ENCODE measurements around the gene FNDC3B. TPM values are rescaled to one million over a fixed set of nuclear protein-coding genes. Genes with fewer than 3 reads are reported as not detected.

The FNDC3B gene
- total and polyA plus RNA-seq, 10 donors, result 3.1 to 149 (median 103) TPM

- Histone ChIP-seq H3K36me3 (peaks cover 0 to 35% (median 10%) of the 10 kb centered on the region in 6 donors), H3K4me3 (no peak overlapping the region), H3K27ac (no peak overlapping the region), H3K9me3 (no peaks in the 10 kb centered on the region), H3K27me3 (replicated peaks in 1 of 7) (no peaks in the 10 kb centered on the region), H3K4me1 (no peaks in the 10 kb centered on the region)
- TF ChIP-seq POLR2AphosphoS5 (IDR thresholded peaks at IDR 0.05), result no peak
- no peak for TF ChIP-seq POLR2A (IDR thresholded peaks at IDR 0.05)
- WGBS, 5 donors, result 90 to 99% (median 97%) methylated on average over 2 of the region's 2 CpGs
- intact Hi-C loops (cut with DNase I; ENCODE audit: low total_unique reads), result no loop called here
- DNase-seq, result no peak
These were observed 355.3 kb downstream of the FNDC3B start for GRCh38 chr3:172394692-172395091.

GRCh38 chr3:172396400-172396799 lies 357.0 kb downstream of the FNDC3B start:
- Histone ChIP-seq H3K27me3 (replicated peaks in 1 of 7) (no peaks in the 10 kb centered on the region), H3K4me1 (no peaks in the 10 kb centered on the region), H3K27ac (no peak overlapping the region), H3K9me3 (no peaks in the 10 kb centered on the region), H3K4me3 (no peak overlapping the region), H3K36me3 (peaks cover 0 to 50% (median 10%) of the 10 kb centered on the region in 6 donors)
- no peak for DNase-seq
- TF ChIP-seq POLR2A (IDR thresholded peaks at IDR 0.05) (no peak), POLR2AphosphoS5 (IDR thresholded peaks at IDR 0.05) (no peak)
- TF ChIP-seq, protein P1, sequence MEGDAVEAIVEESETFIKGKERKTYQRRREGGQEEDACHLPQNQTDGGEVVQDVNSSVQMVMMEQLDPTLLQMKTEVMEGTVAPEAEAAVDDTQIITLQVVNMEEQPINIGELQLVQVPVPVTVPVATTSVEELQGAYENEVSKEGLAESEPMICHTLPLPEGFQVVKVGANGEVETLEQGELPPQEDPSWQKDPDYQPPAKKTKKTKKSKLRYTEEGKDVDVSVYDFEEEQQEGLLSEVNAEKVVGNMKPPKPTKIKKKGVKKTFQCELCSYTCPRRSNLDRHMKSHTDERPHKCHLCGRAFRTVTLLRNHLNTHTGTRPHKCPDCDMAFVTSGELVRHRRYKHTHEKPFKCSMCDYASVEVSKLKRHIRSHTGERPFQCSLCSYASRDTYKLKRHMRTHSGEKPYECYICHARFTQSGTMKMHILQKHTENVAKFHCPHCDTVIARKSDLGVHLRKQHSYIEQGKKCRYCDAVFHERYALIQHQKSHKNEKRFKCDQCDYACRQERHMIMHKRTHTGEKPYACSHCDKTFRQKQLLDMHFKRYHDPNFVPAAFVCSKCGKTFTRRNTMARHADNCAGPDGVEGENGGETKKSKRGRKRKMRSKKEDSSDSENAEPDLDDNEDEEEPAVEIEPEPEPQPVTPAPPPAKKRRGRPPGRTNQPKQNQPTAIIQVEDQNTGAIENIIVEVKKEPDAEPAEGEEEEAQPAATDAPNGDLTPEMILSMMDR (IDR thresholded peaks at IDR 0.05 in 8 of 11, conservative IDR thresholded peaks at IDR 0.05 in 3 of 11), result no peak
- 86 to 94% (median 87%) methylated on average over 7 of the region's 7 CpGs for WGBS, 5 donors
- intact Hi-C loops (cut with DNase I; ENCODE audit: low total_unique reads), result no loop called here

DNA sequence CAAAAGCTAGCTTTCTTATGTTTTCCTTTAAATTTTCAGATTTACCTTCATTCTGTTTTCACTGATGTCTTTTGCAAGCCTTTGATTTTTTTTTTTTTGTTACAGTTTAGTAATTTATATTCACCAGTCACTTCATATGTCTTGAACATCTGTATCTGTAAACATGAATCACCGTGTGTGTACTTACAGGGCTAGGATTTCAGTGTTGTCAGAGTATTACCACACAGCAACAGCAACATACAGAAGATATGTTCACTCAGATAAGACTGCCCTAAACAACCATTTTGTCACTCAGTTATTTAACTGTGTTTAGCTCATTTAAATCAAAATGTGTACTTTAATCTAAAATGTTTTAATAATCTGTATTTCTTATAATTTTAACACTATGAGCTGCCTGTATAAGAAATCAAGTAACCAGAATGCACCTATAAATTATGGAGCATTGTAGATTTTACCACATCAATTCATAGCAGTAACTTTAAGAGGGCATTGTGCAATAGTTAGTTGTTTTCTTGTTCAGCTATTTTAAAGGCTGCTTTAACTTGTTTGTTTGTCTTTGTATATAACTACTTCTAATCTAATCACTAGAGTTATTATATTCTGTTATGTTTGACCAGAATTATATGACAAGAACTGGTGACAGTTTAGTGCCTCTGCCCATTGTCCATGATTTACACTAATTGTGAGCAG lies 358.5 kb downstream of the FNDC3B start:
- Histone ChIP-seq H3K27ac (no peak overlapping the region), H3K27me3 (replicated peaks in 1 of 7) (no peaks in the 10 kb centered on the region), H3K9me3 (no peaks in the 10 kb centered on the region), H3K4me1 (no peaks in the 10 kb centered on the region), H3K4me3 (no peak overlapping the region), H3K36me3 (peaks cover 0 to 60% (median 10%) of the 10 kb centered on the region in 6 donors)
- intact Hi-C loops (cut with DNase I; ENCODE audit: low total_unique reads), result no loop called here
- 68 to 84% (median 74%) methylated on average over 1 of the region's 1 CpG for WGBS, 5 donors
- TF ChIP-seq, protein P1 (IDR thresholded peaks at IDR 0.05 in 8 of 11, conservative IDR thresholded peaks at IDR 0.05 in 3 of 11), result no peak
- no peak for DNase-seq

DNA sequence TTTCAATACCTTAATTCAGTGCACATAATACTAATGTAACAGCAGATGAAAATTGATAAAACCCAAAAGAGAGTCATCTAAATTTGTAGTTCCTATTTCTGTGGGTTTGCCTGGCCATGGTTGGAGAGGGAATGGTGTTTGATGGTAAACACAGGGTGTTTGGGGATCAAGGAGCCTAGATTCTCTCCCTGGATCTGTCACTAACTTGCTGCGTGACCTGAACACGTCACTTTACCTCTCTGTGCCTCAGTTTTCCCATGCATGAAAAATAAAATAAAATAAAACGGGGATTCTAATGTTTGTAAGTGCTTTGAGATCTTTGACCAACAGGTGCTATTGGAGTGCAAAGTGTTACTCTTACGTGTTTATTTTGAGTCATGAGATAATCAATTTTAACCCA lies 359.1 kb downstream of the FNDC3B start:
- Histone ChIP-seq H3K4me3 (no peak overlapping the region), H3K9me3 (no peaks in the 10 kb centered on the region), H3K36me3 (peaks cover 0 to 60% (median 10%) of the 10 kb centered on the region in 6 donors), H3K27me3 (replicated peaks in 1 of 7) (no peaks in the 10 kb centered on the region), H3K4me1 (no peaks in the 10 kb centered on the region), H3K27ac (no peak overlapping the region)
- no peak for TF ChIP-seq POLR2AphosphoS5 (IDR thresholded peaks at IDR 0.05)
- no peak for TF ChIP-seq POLR2A (IDR thresholded peaks at IDR 0.05)
- TF ChIP-seq, protein P1 (IDR thresholded peaks at IDR 0.05 in 8 of 11, conservative IDR thresholded peaks at IDR 0.05 in 3 of 11), result no peak
- DNase-seq, result no peak
- intact Hi-C loops (cut with DNase I; ENCODE audit: low total_unique reads), result no loop called here
- 95 to 99% (median 95%) methylated on average over 4 of the region's 4 CpGs for WGBS, 5 donors
